ENCODE data around the gene SUSD6.

- TF ChIP-seq CTCF (IDR thresholded peaks at IDR 0.05) (no peak), TCF12 (IDR thresholded peaks at IDR 0.05) (no peak), USF1 (IDR thresholded peaks at IDR 0.05; ENCODE audit: borderline replicate concordance, low read depth) (no peak), TAF1 (IDR thresholded peaks at IDR 0.05; ENCODE audit: borderline replicate concordance, low read depth, low read length) (no peak)
These were observed 20.1 kb upstream of the SUSD6 start for GRCh38 chr14:69591317-69591716.
